Peyer's patch (tissue), 4 donors: ENCODE data around the gene PTPRJ. TPM values are rescaled to one million over a fixed set of nuclear protein-coding genes. Genes with fewer than 3 reads are reported as not detected.

Experiments used
- DNase-seq, 3 donors: peaks; one replicate each; pipeline ENCODE4 v3.0.0-alpha.2; 2017 to 2019
- H3K27ac ChIP-seq, 4 donors: fragments of 200-600 bp; sonication (generic); one replicate each; pipeline ENCODE4 v1.5.1; 2016 to 2019
- H3K27me3 ChIP-seq, 2 donors: fragments of 200-600 bp; sonication (generic); one replicate each; pipeline ENCODE4 v1.5.1; 2019
- H3K36me3 ChIP-seq, 3 donors: fragments of 200-600 bp; sonication (generic); one replicate each; pipeline ENCODE4 v1.5.1; 2016 to 2019
- H3K4me1 ChIP-seq, 4 donors: fragments of 200-600 bp; sonication (generic); one replicate each; pipeline ENCODE4 v1.5.1; 2016 to 2019
- H3K4me3 ChIP-seq, 4 donors: fragments of 200-600 bp; sonication (generic); 1 replicate in 3 of 4; 2 replicates in 1 of 4; pipeline ENCODE4 v1.5.1; 2016 to 2019; ENCODE audit warnings: mild to moderate bottlenecking in 1 of 4
- H3K9me3 ChIP-seq, 4 donors: fragments of 200-600 bp; sonication (generic); one replicate each; pipeline ENCODE4 v1.5.1; 2016 to 2019; ENCODE audit warnings: mild to moderate bottlenecking in 1 of 4
- POLR2A ChIP-seq, 2 donors: fragments of 450-650 bp; IDR thresholded peaks; one replicate each; pipeline ENCODE4 v1.5.1; 2017; ENCODE audit warnings: antibody characterized with exemption in 2 of 2, mild to moderate bottlenecking in 2 of 2, moderate library complexity in 2 of 2
- total RNA-seq, 4 donors: library from RNA; depleted of rRNA; stranded (reverse); fragments of >200 nt; gene quantifications; one replicate each; pipeline ENCODE4 v1.1.0, GENCODE V29; 2016
- TF ChIP-seq, protein P1 (sequence below), 6 experiments: fragments of 450-650 bp in 4 of 6; fragments of 200-600 bp in 2 of 6; sonication (generic) in 1 of 6; IDR thresholded peaks; one replicate each; pipeline ENCODE4 v1.5.1; 2017 to 2019; ENCODE audit warnings: antibody characterized with exemption in 6 of 6, mild to moderate bottlenecking in 3 of 6, moderate library complexity in 1 of 6

PTPRJ gene
- total RNA-seq, 4 donors from 2014 or later: 28.1 to 50.1 (median 37.5) TPM

- Histone ChIP-seq H3K27ac (no peak overlapping the region), H3K27me3 (no peaks in the 10 kb centered on the region), H3K9me3 (no peaks in the 10 kb centered on the region), H3K4me1 (peaks cover 0 to under 1% (median 0%) of the 10 kb centered on the region in 4 donors), H3K36me3 (no peaks in the 10 kb centered on the region), H3K4me3 (no peak overlapping the region)
- no peak for TF ChIP-seq POLR2A (IDR thresholded peaks at IDR 0.05)
- TF ChIP-seq, protein P1, sequence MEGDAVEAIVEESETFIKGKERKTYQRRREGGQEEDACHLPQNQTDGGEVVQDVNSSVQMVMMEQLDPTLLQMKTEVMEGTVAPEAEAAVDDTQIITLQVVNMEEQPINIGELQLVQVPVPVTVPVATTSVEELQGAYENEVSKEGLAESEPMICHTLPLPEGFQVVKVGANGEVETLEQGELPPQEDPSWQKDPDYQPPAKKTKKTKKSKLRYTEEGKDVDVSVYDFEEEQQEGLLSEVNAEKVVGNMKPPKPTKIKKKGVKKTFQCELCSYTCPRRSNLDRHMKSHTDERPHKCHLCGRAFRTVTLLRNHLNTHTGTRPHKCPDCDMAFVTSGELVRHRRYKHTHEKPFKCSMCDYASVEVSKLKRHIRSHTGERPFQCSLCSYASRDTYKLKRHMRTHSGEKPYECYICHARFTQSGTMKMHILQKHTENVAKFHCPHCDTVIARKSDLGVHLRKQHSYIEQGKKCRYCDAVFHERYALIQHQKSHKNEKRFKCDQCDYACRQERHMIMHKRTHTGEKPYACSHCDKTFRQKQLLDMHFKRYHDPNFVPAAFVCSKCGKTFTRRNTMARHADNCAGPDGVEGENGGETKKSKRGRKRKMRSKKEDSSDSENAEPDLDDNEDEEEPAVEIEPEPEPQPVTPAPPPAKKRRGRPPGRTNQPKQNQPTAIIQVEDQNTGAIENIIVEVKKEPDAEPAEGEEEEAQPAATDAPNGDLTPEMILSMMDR (IDR thresholded peaks at IDR 0.05): no peak
- peak in 1 of 3 donors; percentile 21 for DNase-seq
Measured at GRCh38 chr11:48075637-48076036, 95.3 kb downstream of the PTPRJ start.

DNA sequence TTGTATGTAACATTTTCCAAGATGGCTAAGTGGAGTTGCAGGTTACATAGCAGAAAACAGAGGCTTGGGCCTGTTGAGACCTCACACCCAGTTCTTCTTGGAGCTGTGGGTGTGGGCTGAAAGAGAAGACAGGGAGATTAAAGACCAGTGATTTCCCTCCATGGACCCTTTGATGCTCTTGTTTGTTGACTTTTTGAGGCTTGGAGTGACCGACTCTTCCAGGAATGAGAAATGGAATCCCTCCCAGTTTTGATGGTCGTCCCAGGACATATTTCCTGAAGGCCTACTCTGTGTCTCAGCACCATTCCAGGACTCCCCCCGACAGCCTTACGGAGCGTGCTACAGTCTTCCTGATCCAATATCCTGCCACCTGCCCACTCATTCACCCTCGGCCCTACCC lies 96.9 kb downstream of the PTPRJ start:
- no peak for TF ChIP-seq POLR2A (IDR thresholded peaks at IDR 0.05)
- TF ChIP-seq, protein P1 (IDR thresholded peaks at IDR 0.05): no peak
- Histone ChIP-seq H3K4me1 (peaks cover 0 to 5% (median 0%) of the 10 kb centered on the region in 4 donors), H3K9me3 (no peaks in the 10 kb centered on the region), H3K36me3 (no peaks in the 10 kb centered on the region), H3K4me3 (no peak overlapping the region), H3K27me3 (no peaks in the 10 kb centered on the region), H3K27ac (no peak overlapping the region)
- peak in 1 of 3 donors; percentile 21 for DNase-seq

DNA sequence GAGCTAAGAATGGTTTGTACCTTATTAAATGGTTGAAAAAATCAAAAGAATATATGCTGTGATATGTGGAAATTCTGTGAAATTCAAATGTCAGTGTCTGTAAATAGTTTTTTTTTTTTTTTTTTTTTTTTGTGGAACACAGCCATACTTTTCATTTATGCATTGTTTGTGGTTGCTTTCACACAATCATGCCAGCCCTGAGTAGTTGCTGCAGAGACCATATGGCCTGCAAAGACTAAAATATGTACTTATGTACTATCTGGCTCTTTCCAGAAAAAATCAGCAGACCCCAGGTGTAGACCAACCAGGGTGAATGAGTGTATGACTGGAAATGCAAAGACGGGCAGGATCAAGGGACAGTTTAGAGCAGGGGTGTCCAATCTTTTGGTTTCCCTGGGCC lies 98.3 kb downstream of the PTPRJ start:
- Histone ChIP-seq H3K27me3 (no peaks in the 10 kb centered on the region), H3K4me3 (no peak overlapping the region), H3K36me3 (no peaks in the 10 kb centered on the region), H3K27ac (no peak overlapping the region), H3K9me3 (no peaks in the 10 kb centered on the region), H3K4me1 (peaks cover 0 to 5% (median 0%) of the 10 kb centered on the region in 4 donors)
- no peak for TF ChIP-seq POLR2A (IDR thresholded peaks at IDR 0.05)
- TF ChIP-seq, protein P1 (IDR thresholded peaks at IDR 0.05): no peak
- DNase-seq: no peak

GRCh38 chr11:48079596-48079995 lies 99.2 kb downstream of the PTPRJ start:
- H3K36me3 ChIP-seq: no peaks in the 10 kb centered on the region
- H3K4me1 ChIP-seq: peaks cover 0 to 5% (median 0%) of the 10 kb centered on the region in 4 donors
- no peak overlapping the region for H3K27ac ChIP-seq
- TF ChIP-seq, protein P1 (IDR thresholded peaks at IDR 0.05): no peak
- H3K4me3 ChIP-seq: no peak overlapping the region
- H3K27me3 ChIP-seq: no peaks in the 10 kb centered on the region
- peak in 1 of 3 donors; percentile 47 for DNase-seq
- H3K9me3 ChIP-seq: no peaks in the 10 kb centered on the region

- peak in 1 of 3 donors; percentile 15 for DNase-seq
- TF ChIP-seq POLR2A (IDR thresholded peaks at IDR 0.05): no peak
- H3K36me3 ChIP-seq: no peaks in the 10 kb centered on the region
- H3K27ac ChIP-seq: no peak overlapping the region
- no peaks in the 10 kb centered on the region for H3K9me3 ChIP-seq
- H3K4me1 ChIP-seq: peaks cover 0 to 5% (median 0%) of the 10 kb centered on the region in 4 donors
- H3K4me3 ChIP-seq: no peak overlapping the region
- no peaks in the 10 kb centered on the region for H3K27me3 ChIP-seq
Measured at GRCh38 chr11:48080301-48080861, 100.0 kb downstream of the PTPRJ start.

DNA sequence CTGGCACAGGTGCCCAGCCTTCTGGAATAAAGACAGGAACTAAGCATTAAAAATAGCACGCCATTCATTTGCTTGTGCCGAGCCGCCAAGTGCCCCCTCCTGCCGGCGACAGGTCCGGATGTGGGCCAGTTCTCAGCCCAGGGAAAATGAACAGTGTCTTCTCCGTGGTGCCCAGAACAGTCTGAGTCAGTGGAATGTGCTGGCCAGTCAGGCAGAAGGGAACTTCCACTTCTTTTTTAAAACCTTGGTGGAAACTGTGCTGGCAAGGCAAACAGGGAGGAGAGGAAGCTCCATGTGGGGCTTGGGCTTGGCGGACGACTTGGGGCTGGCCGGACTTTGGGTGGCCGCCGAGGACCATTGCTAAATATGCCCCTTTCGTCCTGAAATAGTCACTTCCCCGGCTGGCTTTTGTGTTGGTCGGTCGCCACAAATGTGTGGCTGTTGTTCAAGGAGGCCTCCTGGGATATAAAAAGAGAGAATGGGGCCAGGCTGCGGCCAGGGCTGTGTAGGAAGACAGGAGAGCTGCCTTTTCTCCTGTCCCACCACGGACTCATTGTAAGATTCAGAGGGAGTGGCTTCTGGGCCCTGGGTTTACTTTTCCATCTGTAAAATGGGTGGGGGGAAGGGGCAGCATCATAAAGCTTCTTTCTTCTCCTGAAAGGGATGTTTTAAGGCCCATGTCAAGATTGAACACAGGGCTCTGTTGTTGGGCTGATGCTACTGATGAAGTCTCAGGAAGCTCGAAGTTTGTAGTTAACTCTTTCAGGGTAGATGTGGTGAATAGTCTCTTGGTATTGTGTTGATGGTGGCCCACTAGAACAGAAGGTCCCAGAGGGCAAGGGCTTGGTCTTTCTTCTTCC lies 101.0 kb downstream of the PTPRJ start:
- Histone ChIP-seq H3K4me1 (peaks cover 0 to 5% (median 0%) of the 10 kb centered on the region in 4 donors), H3K36me3 (no peaks in the 10 kb centered on the region), H3K9me3 (no peaks in the 10 kb centered on the region), H3K4me3 (no peak overlapping the region), H3K27me3 (no peaks in the 10 kb centered on the region), H3K27ac (peak overlapping the region in 1 of 4 donors; percentile 37)
- peak in 2 of 3 donors; percentile 25 to 48 for DNase-seq
- no peak for TF ChIP-seq POLR2A (IDR thresholded peaks at IDR 0.05)
